DMS114 treated with DMSO at 0.1 percent for 48 hours (cell line): ENCODE measurements around the gene RASA2.

ENCODE experiments used
- DNase-seq: peaks from one replicate; lab custom pipeline; 2025; ENCODE audit not compliant: unreplicated experiment; lab: John Stamatoyannopoulos, UW

RASA2 gene

GRCh38 chr3:141643391-141643790 lies 156.6 kb downstream of the RASA2 start:
- no peak for DNase-seq

GRCh38 chr3:141643796-141644195 lies 157.0 kb downstream of the RASA2 start:
- DNase-seq: no peak

- peak; percentile 5 for DNase-seq
Measured at GRCh38 chr3:141644931-141645330, 158.1 kb downstream of the RASA2 start.

- DNase-seq: peak; percentile 26
Measured at GRCh38 chr3:141646760-141647561, 160.1 kb downstream of the RASA2 start.

GRCh38 chr3:141647562-141647915 lies 160.7 kb downstream of the RASA2 start:
- DNase-seq: no peak

GRCh38 chr3:141648055-141648910 lies 161.5 kb downstream of the RASA2 start:
- DNase-seq: no peak

- no peak for DNase-seq
Measured at GRCh38 chr3:141649871-141650270, 163.0 kb downstream of the RASA2 start.

GRCh38 chr3:141650783-141651182 lies 164.0 kb downstream of the RASA2 start:
- no peak for DNase-seq

- no peak for DNase-seq
Measured at GRCh38 chr3:141651409-141651808, 164.6 kb downstream of the RASA2 start.

GRCh38 chr3:141652349-141652748 lies 165.5 kb downstream of the RASA2 start:
- no peak for DNase-seq

GRCh38 chr3:141653847-141654246 lies 167.0 kb downstream of the RASA2 start:
- DNase-seq: no peak

- DNase-seq: no peak
Measured at GRCh38 chr3:141655801-141656200, 169.0 kb downstream of the RASA2 start.

- no peak for DNase-seq
Measured at GRCh38 chr3:141656771-141657170, 169.9 kb downstream of the RASA2 start.

GRCh38 chr3:141657516-141657915 lies 170.7 kb downstream of the RASA2 start:
- no peak for DNase-seq

- DNase-seq: no peak
Measured at GRCh38 chr3:141659821-141660613, 173.2 kb downstream of the RASA2 start.

- DNase-seq: no peak
Measured at GRCh38 chr3:141660614-141660947, 173.8 kb downstream of the RASA2 start.

- DNase-seq: no peak
Measured at GRCh38 chr3:141661229-141662196, 174.7 kb downstream of the RASA2 start.

GRCh38 chr3:141663993-141664392 lies 177.2 kb downstream of the RASA2 start:
- no peak for DNase-seq
